Glomerular endothelial cell (primary cell): Measurements from ENCODE around the gene CHFR. TPM values are rescaled to one million over a fixed set of nuclear protein-coding genes. Genes with fewer than 3 reads are reported as not detected.
"Not testable (repeated sequence)": the region's sequence is repeated elsewhere in the genome, so short reads cannot be mapped to it uniquely, and the experiment has no call there.

Experiments used
- DNase-seq: peaks from one replicate; pipeline ENCODE4 v3.0.0-alpha.2; 2011; ENCODE audit warnings: low read depth, low spot score; ENCODE audit errors: extremely low read depth
- total RNA-seq: library from RNA; depleted of rRNA; stranded (reverse); fragments of >200 nt; gene quantifications from 2 replicates; pipeline ENCODE4 v1.2.3, GENCODE V29; 2015

CHFR gene
- total RNA-seq, 1 donor from 2014 or later: 71.8 TPM

GRCh38 chr12:132874620-132875019, 12.8 kb downstream of the CHFR start:
- not testable (repeated sequence) for DNase-seq

GRCh38 chr12:132874175-132874574, 13.2 kb downstream of the CHFR start:
- DNase-seq: no peak

- DNase-seq: no peak
Measured at GRCh38 chr12:132873724-132874123, 13.7 kb downstream of the CHFR start.

GRCh38 chr12:132872975-132873421, 14.4 kb downstream of the CHFR start:
- DNase-seq: no peak

GRCh38 chr12:132872073-132872855, 15.1 kb downstream of the CHFR start:
- DNase-seq: no peak

- DNase-seq: no peak
Measured at GRCh38 chr12:132869551-132869950, 17.9 kb downstream of the CHFR start.

GRCh38 chr12:132866251-132866828, 21.1 kb downstream of the CHFR start:
- no peak for DNase-seq

- DNase-seq: no peak
Measured at GRCh38 chr12:132861558-132861957, 25.8 kb downstream of the CHFR start.

GRCh38 chr12:132858718-132859266, 28.6 kb downstream of the CHFR start:
- no peak for DNase-seq

- DNase-seq: not testable (repeated sequence)
Measured at GRCh38 chr12:132857019-132857418, 30.4 kb downstream of the CHFR start.

GRCh38 chr12:132856581-132856980, 30.8 kb downstream of the CHFR start:
- DNase-seq: no peak

GRCh38 chr12:132855211-132855610, 32.2 kb downstream of the CHFR start:
- DNase-seq: not testable (repeated sequence)

GRCh38 chr12:132853285-132854092, 33.9 kb downstream of the CHFR start:
- no peak for DNase-seq

- DNase-seq: no peak
Measured at GRCh38 chr12:132852496-132852895, 34.9 kb downstream of the CHFR start.

- no peak for DNase-seq
Measured at GRCh38 chr12:132851465-132851864, 35.9 kb downstream of the CHFR start.

- DNase-seq: no peak
Measured at GRCh38 chr12:132850291-132850690, 37.1 kb downstream of the CHFR start.

- DNase-seq: no peak
Measured at GRCh38 chr12:132848521-132848920, 38.9 kb downstream of the CHFR start.

GRCh38 chr12:132847363-132848356, 39.7 kb downstream of the CHFR start:
- DNase-seq: no peak

GRCh38 chr12:132844681-132845080, 42.7 kb downstream of the CHFR start:
- DNase-seq: not testable (repeated sequence)
